Keratinocyte (primary cell): ENCODE data around the gene SLC6A17. TPM values are rescaled to one million over a fixed set of nuclear protein-coding genes. Genes with fewer than 3 reads are reported as not detected.

Source experiments
- DNase-seq: peaks from one replicate; pipeline ENCODE4 v3.0.0-alpha.2; 2011; ENCODE audit warnings: low read depth, missing footprints, low spot score
- FAIRE-seq: peaks from 2 replicates; lab custom pipeline; 2011; peaks lifted over from hg19 to GRCh38; lab: Jason Lieb, UNC
- H2AFZ ChIP-seq: 2 replicates; pipeline ENCODE4 v1.6.0; 2012; ENCODE audit warnings: low read length, control low read depth, inconsistent platforms; ENCODE audit not compliant: control insufficient read depth
- H3K27ac ChIP-seq: 2 replicates; pipeline ENCODE4 v1.5.1; 2011; ENCODE audit warnings: low read length; ENCODE audit not compliant: control insufficient read depth, insufficient read depth
- H3K27me3 ChIP-seq: 3 replicates; pipeline ENCODE4 v1.6.0; 2011; ENCODE audit warnings: low read length; ENCODE audit not compliant: control insufficient read depth, insufficient read depth; ENCODE audit errors: extremely low read depth
- H3K36me3 ChIP-seq, 2 experiments: 2 replicates in 1 of 2; 3 replicates in 1 of 2; pipeline ENCODE4 v1.5.1; 2011; ENCODE audit warnings: low read length in 2 of 2, mild to moderate bottlenecking in 1 of 2; ENCODE audit not compliant: control insufficient read depth in 2 of 2, insufficient read depth in 2 of 2; ENCODE audit errors: extremely low read depth in 1 of 2
- H3K4me1 ChIP-seq: 3 replicates; pipeline ENCODE4 v1.5.1; 2011; ENCODE audit warnings: low read length; ENCODE audit not compliant: control insufficient read depth, insufficient read depth; ENCODE audit errors: extremely low read depth
- H3K4me2 ChIP-seq: 3 replicates; pipeline ENCODE4 v1.6.0; 2011; ENCODE audit warnings: low read depth, low read length; ENCODE audit not compliant: control insufficient read depth, insufficient read depth; ENCODE audit errors: extremely low read depth
- H3K4me3 ChIP-seq, 3 experiments: fragments of 200-600 bp in 1 of 3; sonication (generic) in 1 of 3; 2 replicates in 2 of 3; 3 replicates in 1 of 3; pipeline ENCODE4 v1.5.1; 2011 to 2016; ENCODE audit warnings: low read length in 3 of 3, mild to moderate bottlenecking in 3 of 3, control low read depth in 2 of 3, inconsistent platforms in 1 of 3, low read depth in 1 of 3, mixed read lengths in 1 of 3, mixed run types in 1 of 3, moderate library complexity in 1 of 3; ENCODE audit not compliant: control insufficient read depth in 2 of 3, insufficient read depth in 2 of 3; ENCODE audit errors: extremely low read depth in 1 of 3
- H3K79me2 ChIP-seq: 2 replicates; pipeline ENCODE4 v1.6.0; 2012; ENCODE audit warnings: low read length; ENCODE audit not compliant: control insufficient read depth, insufficient read depth
- H3K9ac ChIP-seq: 3 replicates; pipeline ENCODE4 v1.6.0; 2011; ENCODE audit warnings: low read length; ENCODE audit not compliant: control insufficient read depth, insufficient read depth; ENCODE audit errors: extremely low read depth
- H3K9me1 ChIP-seq: 3 replicates; pipeline ENCODE4 v1.6.0; 2011; ENCODE audit warnings: low read length; ENCODE audit not compliant: control insufficient read depth, insufficient read depth; ENCODE audit errors: extremely low read depth
- H3K9me3 ChIP-seq: 2 replicates; pipeline ENCODE4 v1.5.1; 2012; ENCODE audit warnings: low read depth, low read length; ENCODE audit not compliant: control insufficient read depth
- H4K20me1 ChIP-seq: 3 replicates; pipeline ENCODE4 v1.6.0; 2011; ENCODE audit warnings: low read length; ENCODE audit not compliant: control insufficient read depth, insufficient read depth; ENCODE audit errors: extremely low read depth
- EZH2 ChIP-seq: IDR thresholded peaks from one replicate; pipeline ENCODE4 v1.6.1; 2012; ENCODE audit warnings: inconsistent platforms, mild to moderate bottlenecking, low read length, moderate library complexity
- dilution Hi-C: fragments of 300-500 bp; cut with MboI; formaldehyde crosslinking; loops from one replicate; pipeline ENCODE4 v1.7.0; 2020; ENCODE audit warnings: low sequenced_read_pairs; ENCODE audit not compliant: extremely low pct_ligation_motif_present
- polyA plus RNA-seq, 5 experiments: library from polyadenylated mRNA; depleted of rRNA in 3 of 5; stranded (reverse) in 3 of 5; stranded (forward) in 1 of 5; unstranded in 1 of 5; fragments of >200 nt; gene quantifications; 1 replicate in 1 of 5; 2 replicates in 3 of 5; 3 replicates in 1 of 5; pipeline versions ENCODE4 v1.2.1 to v1.2.3, GENCODE V29; 2011 to 2012; ENCODE audit warnings: missing spikeins in 2 of 5, low read depth in 1 of 5, low replicate concordance in 1 of 5
- TF ChIP-seq, protein P1 (sequence below), 3 experiments: IDR thresholded peaks in 1 of 3; conservative IDR thresholded peaks in 1 of 3; optimal IDR thresholded peaks in 1 of 3; 2 replicates in 2 of 3; 3 replicates in 1 of 3; pipeline versions ENCODE3 to v1.5.1; 2011; ENCODE audit warnings: low read length in 3 of 3, mild to moderate bottlenecking in 3 of 3, moderate library complexity in 2 of 3, control low read depth in 1 of 3, inconsistent platforms in 1 of 3; ENCODE audit not compliant: insufficient read depth in 2 of 3; ENCODE audit errors: extremely low read depth in 1 of 3

The SLC6A17 gene
- polyA plus RNA-seq, 1 donor (not counting 4 experiments of a cell fraction or from before 2014, with no cell fraction given): 0.25 TPM

DNA sequence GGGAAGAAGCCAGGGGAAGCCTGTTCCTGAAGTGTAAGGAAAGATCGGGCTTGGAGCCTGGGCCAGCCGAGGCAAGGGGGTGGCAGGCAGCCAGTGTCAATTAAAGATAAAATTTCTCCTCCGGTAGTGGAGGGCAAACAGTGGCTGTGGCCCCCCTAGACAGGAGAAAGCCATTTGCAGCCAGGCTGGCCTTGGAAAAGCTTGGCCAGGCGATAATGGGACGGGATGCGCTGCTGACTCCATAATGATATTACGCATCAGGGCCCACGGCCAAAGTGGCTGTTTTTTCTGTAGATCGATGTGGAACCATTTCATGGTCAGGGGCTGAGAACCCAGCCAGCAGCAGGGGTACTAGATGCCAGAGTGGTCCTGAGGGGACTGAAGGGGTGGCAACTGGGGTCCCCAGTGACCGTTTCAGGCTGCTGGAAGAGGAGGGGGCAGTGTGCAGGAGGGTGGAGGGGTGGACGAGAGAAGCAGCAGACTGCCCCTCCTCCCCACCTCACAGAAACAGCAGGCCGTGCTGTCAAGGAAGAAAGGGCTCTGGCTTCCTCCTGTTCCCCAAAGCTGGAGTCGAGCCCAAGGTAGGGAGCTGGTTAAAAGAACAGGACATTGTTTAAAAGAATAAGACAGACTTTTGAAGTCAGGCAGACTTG, 85.0 kb downstream of the SLC6A17 start:
- no peak for FAIRE-seq
- TF ChIP-seq EZH2: no peak
- TF ChIP-seq, protein P1, sequence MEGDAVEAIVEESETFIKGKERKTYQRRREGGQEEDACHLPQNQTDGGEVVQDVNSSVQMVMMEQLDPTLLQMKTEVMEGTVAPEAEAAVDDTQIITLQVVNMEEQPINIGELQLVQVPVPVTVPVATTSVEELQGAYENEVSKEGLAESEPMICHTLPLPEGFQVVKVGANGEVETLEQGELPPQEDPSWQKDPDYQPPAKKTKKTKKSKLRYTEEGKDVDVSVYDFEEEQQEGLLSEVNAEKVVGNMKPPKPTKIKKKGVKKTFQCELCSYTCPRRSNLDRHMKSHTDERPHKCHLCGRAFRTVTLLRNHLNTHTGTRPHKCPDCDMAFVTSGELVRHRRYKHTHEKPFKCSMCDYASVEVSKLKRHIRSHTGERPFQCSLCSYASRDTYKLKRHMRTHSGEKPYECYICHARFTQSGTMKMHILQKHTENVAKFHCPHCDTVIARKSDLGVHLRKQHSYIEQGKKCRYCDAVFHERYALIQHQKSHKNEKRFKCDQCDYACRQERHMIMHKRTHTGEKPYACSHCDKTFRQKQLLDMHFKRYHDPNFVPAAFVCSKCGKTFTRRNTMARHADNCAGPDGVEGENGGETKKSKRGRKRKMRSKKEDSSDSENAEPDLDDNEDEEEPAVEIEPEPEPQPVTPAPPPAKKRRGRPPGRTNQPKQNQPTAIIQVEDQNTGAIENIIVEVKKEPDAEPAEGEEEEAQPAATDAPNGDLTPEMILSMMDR (optimal IDR thresholded peaks at IDR 0.05 in 1 of 3, IDR thresholded peaks at IDR 0.05 in 1 of 3, conservative IDR thresholded peaks at IDR 0.05 in 1 of 3; ENCODE audit: extremely low read depth in 1 of 3, insufficient read depth in 2 of 3, low read length in 3 of 3): no peak
- H3K9me1 ChIP-seq: no peaks in the 10 kb centered on the region
- dilution Hi-C loops: no loop called here
- H3K4me2 ChIP-seq: peak overlapping the region; percentile 57
- no peaks in the 10 kb centered on the region for H4K20me1 ChIP-seq
- H3K27me3 ChIP-seq: no peaks in the 10 kb centered on the region
- no peak for DNase-seq
- H3K79me2 ChIP-seq: no peaks in the 10 kb centered on the region
- no peaks in the 10 kb centered on the region for H3K9me3 ChIP-seq
- peak overlapping the region; percentile 67 for H2AFZ ChIP-seq
- peak overlapping the region; percentile 49 for H3K9ac ChIP-seq
- H3K36me3 ChIP-seq: peaks cover 0 to 7% of the 10 kb centered on the region in 2 experiments
- H3K4me1 ChIP-seq: peaks cover 29% of the 10 kb centered on the region
- H3K4me3 ChIP-seq: no peak overlapping the region
- H3K27ac ChIP-seq: peak overlapping the region; percentile 72

DNA sequence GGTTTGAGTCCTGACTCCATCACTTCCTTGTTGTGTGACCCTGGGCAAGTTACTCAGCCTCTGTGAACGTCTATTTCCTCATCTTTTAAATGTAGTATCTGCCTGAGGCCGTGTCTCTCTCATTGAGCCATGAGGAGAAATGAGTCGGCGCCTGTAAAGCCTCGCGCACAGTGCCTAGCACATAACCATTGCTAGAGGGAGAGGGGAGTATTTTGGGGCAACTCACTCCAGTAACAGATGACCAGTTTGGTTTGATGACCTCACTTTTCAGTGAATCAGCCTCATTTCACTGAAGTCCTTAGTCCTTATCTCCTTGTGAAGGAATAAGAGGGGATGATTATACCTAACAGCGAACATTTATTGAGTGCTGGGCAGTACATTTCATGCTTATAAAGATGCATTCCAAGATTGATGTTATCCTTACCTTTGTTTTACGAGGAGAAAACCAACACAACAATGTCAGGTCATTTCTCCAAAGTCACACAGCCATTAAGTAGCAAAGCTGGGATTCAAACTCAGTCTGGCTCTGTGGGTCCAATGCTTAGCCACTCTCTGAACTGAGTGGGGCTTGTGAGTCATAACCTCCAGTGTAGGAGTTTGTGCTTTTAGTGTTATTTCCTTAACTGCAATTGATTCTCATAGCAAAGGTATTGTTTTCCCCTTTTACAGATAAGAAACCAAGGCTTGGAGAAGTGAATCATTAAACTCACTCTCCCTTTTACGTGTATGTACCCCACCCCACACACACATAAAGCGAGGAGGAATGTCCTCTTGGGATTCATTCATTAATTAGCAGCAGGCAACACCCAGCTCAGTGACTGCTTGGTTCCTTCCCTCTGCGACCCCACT, 85.8 kb downstream of the SLC6A17 start:
- H3K4me3 ChIP-seq: no peak overlapping the region
- dilution Hi-C loops: no loop called here
- peaks cover 26% of the 10 kb centered on the region for H3K4me1 ChIP-seq
- H3K9me3 ChIP-seq: no peaks in the 10 kb centered on the region
- DNase-seq (peak; percentile 94), FAIRE-seq (peak; percentile 89)
- H3K9ac ChIP-seq: peak overlapping the region; percentile 49
- H2AFZ ChIP-seq: peak overlapping the region; percentile 67
- H3K4me2 ChIP-seq: peak overlapping the region; percentile 57
- H3K27ac ChIP-seq: peak overlapping the region; percentile 72
- peaks cover 0 to 7% of the 10 kb centered on the region in 2 experiments for H3K36me3 ChIP-seq
- no peaks in the 10 kb centered on the region for H4K20me1 ChIP-seq
- no peaks in the 10 kb centered on the region for H3K27me3 ChIP-seq
- no peak for TF ChIP-seq EZH2
- TF ChIP-seq, protein P1 (optimal IDR thresholded peaks at IDR 0.05 in 1 of 3, IDR thresholded peaks at IDR 0.05 in 1 of 3, conservative IDR thresholded peaks at IDR 0.05 in 1 of 3; ENCODE audit: extremely low read depth in 1 of 3, insufficient read depth in 2 of 3, low read length in 3 of 3): no peak
- H3K9me1 ChIP-seq: no peaks in the 10 kb centered on the region
- no peaks in the 10 kb centered on the region for H3K79me2 ChIP-seq
